Measurements from ENCODE around the gene GAA.

GRCh38 chr17:80153004-80153403 is 51.6 kb downstream of the GAA start:
- TF ChIP-seq CTCF (IDR thresholded peaks at IDR 0.05) = no peak
- no peak for TF ChIP-seq POLR2A (IDR thresholded peaks at IDR 0.05)
